ENCODE data around the gene CUEDC1. TPM values are rescaled to one million over a fixed set of nuclear protein-coding genes. Genes with fewer than 3 reads are reported as not detected.

The CUEDC1 gene
- total RNA-seq, 4 donors from 2014 or later, result 20.2 to 27.3 (median 24.6) TPM

GRCh38 chr17:57900991-57901743, 54.0 kb downstream of the CUEDC1 start:
- intact Hi-C loops (cut with DNase I; ENCODE audit: low total_unique reads) (no loop called here), in situ Hi-C loops (cut with MboI; ENCODE audit: low pct_ligation_motif_present in 1 of 4, low pct_unique_long_range_greater_than_20kb in 1 of 4, low sequenced_read_pairs in 3 of 4) (no loop called here)
- Histone ChIP-seq H3K4me3 (no peak overlapping the region), H3K9me3 (no peaks in the 10 kb centered on the region), H3K4me1 (peaks cover 63 to 82% (median 79%) of the 10 kb centered on the region in 4 donors), H3K36me3 (no peaks in the 10 kb centered on the region), H3K27ac (peak overlapping the region; percentile 92 to 94 (median 93)), H3K27me3 (no peaks in the 10 kb centered on the region)
- DNase-seq, result peak; percentile 41
- TF ChIP-seq EP300 (IDR thresholded peaks at IDR 0.05; ENCODE audit: low read depth) (no peak), POLR2AphosphoS5 (IDR thresholded peaks at IDR 0.05) (no peak), POLR2A (IDR thresholded peaks at IDR 0.05) (no peak), CTCF (IDR thresholded peaks at IDR 0.05) (no peak)
- WGBS, 2 donors (ENCODE audit: low coverage in 1 of 2), result 52 to 80% methylated on average over 1 to 6 of the region's 6 CpGs

- no peaks in the 10 kb centered on the region for H3K36me3 ChIP-seq
- TF ChIP-seq EP300 (IDR thresholded peaks at IDR 0.05; ENCODE audit: low read depth), result no peak
- peak; percentile 28 to 63 (median 44) for TF ChIP-seq POLR2AphosphoS5 (IDR thresholded peaks at IDR 0.05)
- peak; percentile 50 for TF ChIP-seq POLR2A (IDR thresholded peaks at IDR 0.05)
- intact Hi-C loops (cut with DNase I; ENCODE audit: low total_unique reads), result no loop called here
- no peaks in the 10 kb centered on the region for H3K27me3 ChIP-seq
- in situ Hi-C loops (cut with MboI; ENCODE audit: low pct_ligation_motif_present in 1 of 4, low pct_unique_long_range_greater_than_20kb in 1 of 4, low sequenced_read_pairs in 3 of 4), result no loop called here
- 46% methylated on average over 4 of the region's 4 CpGs; no CpG with 5 or more reads in 1 of the 2 donors for WGBS, 2 donors (ENCODE audit: low coverage in 1 of 2)
- no peaks in the 10 kb centered on the region for H3K9me3 ChIP-seq
- H3K4me1 ChIP-seq, result peaks cover 61 to 86% (median 74%) of the 10 kb centered on the region in 4 donors
- peak; percentile 79 for DNase-seq
- H3K4me3 ChIP-seq, result no peak overlapping the region
- H3K27ac ChIP-seq, result peak overlapping the region; percentile 92 to 94 (median 93)
Measured at GRCh38 chr17:57899822-57900221, 55.4 kb downstream of the CUEDC1 start.

- no peaks in the 10 kb centered on the region for H3K9me3 ChIP-seq
- no peaks in the 10 kb centered on the region for H3K36me3 ChIP-seq
- 29% methylated on average over 8 of the region's 8 CpGs; no CpG with 5 or more reads in 1 of the 2 donors for WGBS, 2 donors (ENCODE audit: low coverage in 1 of 2)
- TF ChIP-seq CTCF (IDR thresholded peaks at IDR 0.05) (no peak), EP300 (IDR thresholded peaks at IDR 0.05; ENCODE audit: low read depth) (no peak), POLR2A (IDR thresholded peaks at IDR 0.05) (no peak), POLR2AphosphoS5 (IDR thresholded peaks at IDR 0.05) (no peak)
- peaks cover 57 to 86% (median 70%) of the 10 kb centered on the region in 4 donors for H3K4me1 ChIP-seq
- no peak overlapping the region for H3K4me3 ChIP-seq
- DNase-seq, result no peak
- intact Hi-C loops (cut with DNase I; ENCODE audit: low total_unique reads) (no loop called here), in situ Hi-C loops (cut with MboI; ENCODE audit: low pct_ligation_motif_present in 1 of 4, low pct_unique_long_range_greater_than_20kb in 1 of 4, low sequenced_read_pairs in 3 of 4) (no loop called here)
- H3K27ac ChIP-seq, result peak overlapping the region; percentile 92 to 94 (median 93)
- no peaks in the 10 kb centered on the region for H3K27me3 ChIP-seq
Measured at GRCh38 chr17:57899391-57899790, 55.8 kb downstream of the CUEDC1 start.

- Histone ChIP-seq H3K4me3 (no peak overlapping the region), H3K36me3 (no peaks in the 10 kb centered on the region), H3K9me3 (no peaks in the 10 kb centered on the region), H3K27me3 (no peaks in the 10 kb centered on the region), H3K4me1 (peaks cover 55 to 86% (median 67%) of the 10 kb centered on the region in 4 donors), H3K27ac (peak overlapping the region; percentile 92 to 94 (median 93))
- intact Hi-C loops (cut with DNase I; ENCODE audit: low total_unique reads) (no loop called here), in situ Hi-C loops (cut with MboI; ENCODE audit: low pct_ligation_motif_present in 1 of 4, low pct_unique_long_range_greater_than_20kb in 1 of 4, low sequenced_read_pairs in 3 of 4) (no loop called here)
- TF ChIP-seq POLR2A (IDR thresholded peaks at IDR 0.05), result no peak
- TF ChIP-seq POLR2AphosphoS5 (IDR thresholded peaks at IDR 0.05), result no peak
- TF ChIP-seq CTCF (IDR thresholded peaks at IDR 0.05), result no peak
- no peak for TF ChIP-seq EP300 (IDR thresholded peaks at IDR 0.05; ENCODE audit: low read depth)
- DNase-seq, result peak; percentile 54
- WGBS, 2 donors (ENCODE audit: low coverage in 1 of 2), result 49% methylated on average over 5 of the region's 9 CpGs; no CpG with 5 or more reads in 1 of the 2 donors
Measured at GRCh38 chr17:57898487-57899311, 56.5 kb downstream of the CUEDC1 start.

Data from transverse colon (tissue), 4 donors.